Kidney epithelial cell (primary cell): ENCODE measurements around the gene PRKCA. TPM values are rescaled to one million over a fixed set of nuclear protein-coding genes. Genes with fewer than 3 reads are reported as not detected.

ENCODE experiments used
- DNase-seq: peaks from one replicate; pipeline ENCODE4 v3.0.0-alpha.2; 2010; ENCODE audit warnings: low read depth
- H3K27me3 ChIP-seq: 2 replicates; pipeline ENCODE4 v1.6.0; 2011; ENCODE audit warnings: low read length; ENCODE audit not compliant: control insufficient read depth, insufficient read depth
- H3K36me3 ChIP-seq: 2 replicates; pipeline ENCODE4 v1.5.1; 2011; ENCODE audit warnings: low read length; ENCODE audit not compliant: control insufficient read depth, insufficient read depth
- H3K4me3 ChIP-seq: 2 replicates; pipeline ENCODE4 v1.5.1; 2011; ENCODE audit warnings: low read depth, mild to moderate bottlenecking, control low read depth, low read length
- total RNA-seq: library from RNA; depleted of rRNA; stranded (reverse); fragments of >200 nt; gene quantifications from 2 replicates; pipeline ENCODE4 v1.2.3, GENCODE V29; 2015
- TF ChIP-seq, protein P1 (sequence below): IDR thresholded peaks from 2 replicates; pipeline ENCODE4 v1.5.1; 2011; ENCODE audit warnings: mild to moderate bottlenecking, moderate library complexity, low read length, control low read depth, inconsistent platforms; ENCODE audit not compliant: insufficient read depth, poor library complexity, severe bottlenecking

Gene PRKCA
- total RNA-seq, 1 donor from 2014 or later = 5.7 TPM

DNA sequence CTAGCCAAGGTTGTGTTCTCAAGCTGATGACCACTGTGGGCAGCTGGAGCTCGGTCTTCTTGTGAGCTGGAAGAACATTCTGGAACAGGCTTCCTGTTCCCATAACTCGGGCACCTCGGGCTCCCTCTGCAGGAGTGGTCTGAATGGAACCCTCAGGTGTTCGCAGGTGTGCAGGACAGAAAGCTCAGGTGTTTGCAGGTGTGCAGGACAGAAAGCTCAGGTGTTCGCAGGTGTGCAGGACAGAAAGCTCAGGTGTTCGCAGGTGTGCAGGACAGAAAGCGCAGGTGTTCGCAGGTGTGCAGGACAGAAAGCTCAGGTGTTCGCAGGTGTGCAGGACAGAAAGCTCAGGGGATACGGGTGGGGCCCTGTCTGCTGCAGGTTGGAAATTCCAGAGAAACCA is 423.5 kb downstream of the PRKCA start:
- Histone ChIP-seq H3K36me3 (no peaks in the 10 kb centered on the region), H3K27me3 (no peaks in the 10 kb centered on the region), H3K4me3 (no peak overlapping the region)
- TF ChIP-seq, protein P1, sequence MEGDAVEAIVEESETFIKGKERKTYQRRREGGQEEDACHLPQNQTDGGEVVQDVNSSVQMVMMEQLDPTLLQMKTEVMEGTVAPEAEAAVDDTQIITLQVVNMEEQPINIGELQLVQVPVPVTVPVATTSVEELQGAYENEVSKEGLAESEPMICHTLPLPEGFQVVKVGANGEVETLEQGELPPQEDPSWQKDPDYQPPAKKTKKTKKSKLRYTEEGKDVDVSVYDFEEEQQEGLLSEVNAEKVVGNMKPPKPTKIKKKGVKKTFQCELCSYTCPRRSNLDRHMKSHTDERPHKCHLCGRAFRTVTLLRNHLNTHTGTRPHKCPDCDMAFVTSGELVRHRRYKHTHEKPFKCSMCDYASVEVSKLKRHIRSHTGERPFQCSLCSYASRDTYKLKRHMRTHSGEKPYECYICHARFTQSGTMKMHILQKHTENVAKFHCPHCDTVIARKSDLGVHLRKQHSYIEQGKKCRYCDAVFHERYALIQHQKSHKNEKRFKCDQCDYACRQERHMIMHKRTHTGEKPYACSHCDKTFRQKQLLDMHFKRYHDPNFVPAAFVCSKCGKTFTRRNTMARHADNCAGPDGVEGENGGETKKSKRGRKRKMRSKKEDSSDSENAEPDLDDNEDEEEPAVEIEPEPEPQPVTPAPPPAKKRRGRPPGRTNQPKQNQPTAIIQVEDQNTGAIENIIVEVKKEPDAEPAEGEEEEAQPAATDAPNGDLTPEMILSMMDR = no peak
- no peak for DNase-seq

DNA sequence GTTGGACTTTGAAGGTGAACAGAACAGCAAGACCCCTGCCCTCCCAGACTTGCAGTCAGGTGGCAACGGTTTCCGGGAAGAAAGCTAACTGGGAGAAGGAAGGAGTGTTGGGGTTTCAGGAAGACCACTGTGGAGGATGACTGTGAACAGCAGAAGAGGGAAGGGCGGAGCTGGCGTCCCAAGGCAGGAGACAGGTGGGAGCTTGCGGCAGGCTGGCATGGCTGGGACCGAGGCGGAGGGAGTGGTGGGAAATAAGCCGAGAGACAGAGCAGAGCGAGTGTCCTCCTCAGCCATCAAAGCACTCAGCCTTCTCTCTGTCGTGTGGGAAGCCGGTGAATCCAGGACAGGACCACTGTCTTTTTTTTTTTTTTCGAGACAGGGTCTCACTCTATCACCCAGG is 424.0 kb downstream of the PRKCA start:
- DNase-seq = no peak
- Histone ChIP-seq H3K27me3 (no peaks in the 10 kb centered on the region), H3K4me3 (no peak overlapping the region), H3K36me3 (no peaks in the 10 kb centered on the region)
- TF ChIP-seq, protein P1 = no peak

DNA sequence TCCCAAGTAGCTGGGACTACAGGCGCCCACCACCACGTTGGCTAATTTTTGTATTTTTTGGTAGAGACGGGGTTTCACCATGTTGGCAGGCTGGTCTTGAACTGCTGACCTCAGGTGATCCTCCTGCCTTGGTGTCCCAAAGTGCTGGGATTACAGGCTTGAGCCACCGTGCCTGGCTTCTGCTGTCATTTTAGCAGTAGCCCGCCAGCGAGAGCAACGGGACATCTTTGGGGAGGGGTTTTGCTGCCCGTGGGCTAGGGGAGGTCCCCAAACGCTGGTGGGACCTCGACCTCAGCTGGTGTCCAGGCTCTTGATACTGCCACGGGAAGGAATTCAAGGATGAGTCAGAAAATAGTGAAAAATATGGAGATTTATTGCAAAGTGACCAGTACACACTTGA is 424.4 kb downstream of the PRKCA start:
- Histone ChIP-seq H3K4me3 (no peak overlapping the region), H3K36me3 (no peaks in the 10 kb centered on the region), H3K27me3 (no peaks in the 10 kb centered on the region)
- TF ChIP-seq, protein P1 = no peak
- DNase-seq = no peak

DNA sequence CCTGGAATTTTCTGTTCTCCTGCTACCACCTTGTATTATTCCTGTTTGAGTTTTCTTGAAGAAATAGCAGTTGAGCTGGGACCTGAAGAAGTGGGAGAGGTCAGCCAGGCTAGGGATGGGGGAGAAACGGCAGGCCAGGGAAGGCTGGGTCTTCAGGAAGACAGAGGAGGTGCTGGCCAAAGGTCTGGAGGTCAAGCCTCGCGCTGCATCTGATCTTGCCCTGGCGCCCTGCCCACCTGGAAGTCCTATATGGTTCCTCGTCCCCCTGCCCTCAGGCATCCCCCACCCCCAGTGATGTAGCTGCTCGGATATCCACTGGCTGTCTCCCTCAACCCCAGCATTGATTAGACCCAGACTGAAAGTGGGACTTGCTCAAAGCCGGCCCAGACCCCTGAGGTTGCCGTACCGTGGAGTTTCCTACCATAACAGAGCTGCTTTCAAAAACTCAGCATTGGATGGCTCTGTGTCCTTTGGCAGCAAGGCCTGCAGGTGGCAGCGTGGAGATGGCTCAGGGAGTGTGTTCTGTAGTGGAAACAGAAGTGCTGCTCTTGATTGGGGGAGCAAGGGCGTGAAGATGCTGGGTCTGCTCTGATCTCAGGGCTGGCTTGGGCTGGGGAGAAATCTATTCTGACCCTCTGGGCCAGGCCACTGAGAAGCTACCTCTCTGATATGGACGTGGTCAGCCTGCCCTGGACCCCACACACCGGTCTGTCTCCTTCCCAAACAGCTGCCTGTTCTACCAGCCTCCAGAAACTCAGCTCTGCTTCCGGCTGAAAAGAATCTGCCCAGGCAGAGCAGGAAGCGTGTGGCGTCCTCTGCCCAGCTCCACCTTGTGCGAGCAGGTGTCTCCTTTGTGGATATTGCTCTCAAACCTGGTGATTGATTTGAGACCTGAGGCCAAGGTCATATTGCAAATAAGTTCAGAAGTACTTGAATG is 425.5 kb downstream of the PRKCA start:
- TF ChIP-seq, protein P1 = peak; percentile 78
- H3K4me3 ChIP-seq = no peak overlapping the region

DNA sequence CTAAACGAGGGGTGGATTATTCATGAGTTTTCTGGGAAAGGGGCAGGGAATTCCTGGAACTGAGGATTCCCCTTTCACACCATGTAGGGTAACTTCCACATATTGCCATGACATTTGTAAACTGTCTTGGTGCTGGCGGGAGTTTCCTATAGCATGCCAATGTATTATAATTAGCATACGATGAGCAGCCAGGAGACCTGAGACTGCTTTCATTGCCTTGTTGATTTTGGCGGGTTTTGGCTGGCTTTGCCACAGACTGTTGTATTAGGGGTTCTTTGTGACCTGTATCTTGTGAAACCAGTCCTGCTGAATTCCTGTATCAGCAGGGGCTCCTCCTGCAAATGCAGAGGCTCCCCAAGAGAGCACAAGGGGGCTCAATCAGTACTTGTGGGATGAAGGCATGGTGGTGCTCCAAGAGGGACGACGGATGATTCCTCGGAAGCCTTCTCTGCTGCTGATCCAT is 428.1 kb downstream of the PRKCA start:
- TF ChIP-seq, protein P1 = no peak
- H3K4me3 ChIP-seq = no peak overlapping the region
- no peaks in the 10 kb centered on the region for H3K27me3 ChIP-seq
- no peaks in the 10 kb centered on the region for H3K36me3 ChIP-seq
- DNase-seq = no peak

More for the DNA sequence above, 425.5 kb downstream of the PRKCA start:
- Histone ChIP-seq H3K36me3 (no peaks in the 10 kb centered on the region), H3K27me3 (no peaks in the 10 kb centered on the region)
- no peak for DNase-seq

DNA sequence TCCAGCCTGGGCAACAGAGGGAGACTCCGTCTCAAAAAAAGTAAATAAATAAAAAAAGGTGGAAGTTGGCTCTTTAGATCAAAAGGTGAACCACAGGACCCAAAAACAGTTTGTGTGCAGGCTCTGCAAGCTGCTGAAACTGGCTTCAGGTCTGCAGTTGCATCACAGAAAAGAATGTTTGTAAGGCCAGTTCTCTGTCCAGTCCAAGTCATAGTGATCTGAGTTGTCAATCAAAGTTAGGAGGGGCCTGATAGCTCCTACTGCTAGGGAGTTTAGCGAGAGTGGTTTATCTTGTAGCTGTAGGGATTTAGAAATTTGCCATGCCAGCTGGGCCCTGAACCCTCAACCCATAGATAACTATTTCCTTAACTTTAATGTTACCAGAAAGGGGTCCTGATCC is 431.3 kb downstream of the PRKCA start:
- DNase-seq = no peak
- H3K36me3 ChIP-seq = no peaks in the 10 kb centered on the region
- TF ChIP-seq, protein P1 = no peak
- no peaks in the 10 kb centered on the region for H3K27me3 ChIP-seq
- H3K4me3 ChIP-seq = no peak overlapping the region
